Measurements from ENCODE around the gene NUAK1.

DNA sequence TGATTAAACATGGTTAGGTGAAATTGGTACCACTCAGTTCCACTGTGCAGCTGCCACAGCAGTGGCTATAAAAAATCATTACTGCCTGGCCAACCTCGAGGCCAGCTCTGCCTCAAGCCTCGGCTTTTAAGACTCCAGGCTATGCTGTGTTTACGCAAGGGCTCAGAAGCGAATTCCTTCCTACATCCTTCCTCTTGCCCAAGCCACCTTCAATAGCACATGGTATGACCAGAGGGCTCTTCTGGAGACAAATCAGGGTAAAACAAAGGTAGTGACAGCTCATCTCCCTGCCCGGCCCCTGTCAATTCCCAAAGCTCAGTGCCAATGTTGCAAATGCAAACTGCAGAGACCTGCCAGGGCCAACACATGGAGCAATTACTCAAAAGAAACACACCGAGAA, 31.9 kb downstream of the NUAK1 start:
- TF ChIP-seq, protein P1, sequence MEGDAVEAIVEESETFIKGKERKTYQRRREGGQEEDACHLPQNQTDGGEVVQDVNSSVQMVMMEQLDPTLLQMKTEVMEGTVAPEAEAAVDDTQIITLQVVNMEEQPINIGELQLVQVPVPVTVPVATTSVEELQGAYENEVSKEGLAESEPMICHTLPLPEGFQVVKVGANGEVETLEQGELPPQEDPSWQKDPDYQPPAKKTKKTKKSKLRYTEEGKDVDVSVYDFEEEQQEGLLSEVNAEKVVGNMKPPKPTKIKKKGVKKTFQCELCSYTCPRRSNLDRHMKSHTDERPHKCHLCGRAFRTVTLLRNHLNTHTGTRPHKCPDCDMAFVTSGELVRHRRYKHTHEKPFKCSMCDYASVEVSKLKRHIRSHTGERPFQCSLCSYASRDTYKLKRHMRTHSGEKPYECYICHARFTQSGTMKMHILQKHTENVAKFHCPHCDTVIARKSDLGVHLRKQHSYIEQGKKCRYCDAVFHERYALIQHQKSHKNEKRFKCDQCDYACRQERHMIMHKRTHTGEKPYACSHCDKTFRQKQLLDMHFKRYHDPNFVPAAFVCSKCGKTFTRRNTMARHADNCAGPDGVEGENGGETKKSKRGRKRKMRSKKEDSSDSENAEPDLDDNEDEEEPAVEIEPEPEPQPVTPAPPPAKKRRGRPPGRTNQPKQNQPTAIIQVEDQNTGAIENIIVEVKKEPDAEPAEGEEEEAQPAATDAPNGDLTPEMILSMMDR (conservative IDR thresholded peaks at IDR 0.05) = no peak
- no peak for TF ChIP-seq EZH2 (IDR thresholded peaks at IDR 0.05; ENCODE audit: low read depth)
